DMS53 (cell line): ENCODE measurements around the gene AMMECR1.
"Not testable (repeated sequence)": the region's sequence is repeated elsewhere in the genome, so short reads cannot be mapped to it uniquely, and the experiment has no call there.

Experiments used
- DNase-seq: peaks from one replicate; lab custom pipeline; 2025; lab: John Stamatoyannopoulos, UW

AMMECR1 gene

DNA sequence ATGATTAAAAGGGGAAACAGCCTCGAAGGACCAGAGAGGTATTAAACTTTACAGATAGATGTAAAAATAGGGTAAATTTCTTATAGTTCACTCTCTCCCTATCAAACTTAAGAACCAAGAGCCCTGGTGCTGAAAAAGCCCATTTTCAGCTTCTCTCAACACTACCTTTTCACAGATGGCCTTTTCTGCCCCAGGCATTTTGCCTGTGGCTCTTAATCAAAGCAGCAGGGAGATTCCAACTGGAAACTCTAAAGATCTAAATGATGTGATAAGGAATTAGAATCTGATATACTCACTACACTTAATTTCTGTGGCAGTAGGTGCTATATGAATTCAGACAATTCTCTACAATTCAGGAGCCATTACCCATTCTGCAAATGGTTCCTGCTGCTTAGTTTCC is 60.0 kb downstream of the AMMECR1 start:
- DNase-seq = no peak

DNA sequence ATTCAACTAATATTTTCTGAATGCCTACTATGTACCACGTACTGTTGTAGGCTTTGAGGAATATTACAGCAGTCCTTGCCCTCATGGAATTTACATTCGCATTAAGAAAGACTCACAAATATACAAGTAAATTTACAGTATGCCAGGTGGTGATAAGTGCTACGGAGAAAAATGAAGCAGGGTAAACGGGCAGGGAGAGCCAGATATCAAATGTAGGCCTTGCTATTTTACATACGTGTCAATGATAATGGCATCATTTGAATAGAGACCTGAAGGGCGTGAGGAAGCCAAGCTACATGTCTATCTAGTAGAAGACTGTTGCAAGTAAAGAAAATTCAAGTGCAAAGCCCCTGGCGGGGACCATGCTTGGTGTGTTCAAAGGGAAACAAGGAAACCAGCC is 65.2 kb downstream of the AMMECR1 start:
- no peak for DNase-seq

DNA sequence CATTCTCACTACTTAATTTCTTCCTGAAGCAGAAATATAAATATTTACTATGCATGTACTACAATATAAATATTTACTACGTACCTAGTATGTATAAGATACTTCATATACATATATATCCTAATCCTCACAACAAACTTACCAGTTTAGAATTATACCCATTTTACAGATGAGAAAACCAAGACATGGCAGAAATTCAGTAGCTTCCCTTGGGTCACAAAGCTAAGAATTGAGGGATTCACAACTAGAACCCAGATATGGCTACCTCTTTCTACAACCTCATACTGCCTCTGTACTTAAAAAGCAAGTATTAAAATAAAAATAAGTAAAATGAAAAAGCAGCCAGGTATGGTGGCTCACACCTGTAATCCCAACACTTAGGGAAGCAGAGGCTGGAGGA is 65.9 kb downstream of the AMMECR1 start:
- no peak for DNase-seq

- DNase-seq = no peak
Observed at GRCh38 chrX:110251526-110251925, 66.4 kb downstream of the AMMECR1 start.

DNA sequence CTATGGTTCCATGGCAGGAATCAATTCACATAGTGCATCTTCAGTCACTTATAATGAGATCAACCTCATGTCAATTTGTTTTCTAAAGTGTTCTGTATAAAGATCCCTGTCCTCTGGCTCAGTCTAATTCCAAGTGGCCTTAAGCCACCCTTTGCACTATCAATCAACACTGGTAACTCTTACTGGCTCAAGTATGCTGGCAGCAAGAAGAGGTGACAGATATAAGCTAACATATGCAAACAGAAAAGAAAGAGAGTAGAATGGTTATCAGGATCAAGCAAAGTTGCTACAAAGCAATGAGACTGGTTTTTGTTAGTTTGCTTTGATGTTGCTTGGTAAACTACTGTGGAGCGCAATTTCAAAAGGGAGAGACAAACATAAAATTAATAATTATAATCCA is 67.0 kb downstream of the AMMECR1 start:
- DNase-seq = no peak

- no peak for DNase-seq
Observed at GRCh38 chrX:110248578-110248977, 69.3 kb downstream of the AMMECR1 start.

- no peak for DNase-seq
Observed at GRCh38 chrX:110245011-110245410, 72.9 kb downstream of the AMMECR1 start.

DNA sequence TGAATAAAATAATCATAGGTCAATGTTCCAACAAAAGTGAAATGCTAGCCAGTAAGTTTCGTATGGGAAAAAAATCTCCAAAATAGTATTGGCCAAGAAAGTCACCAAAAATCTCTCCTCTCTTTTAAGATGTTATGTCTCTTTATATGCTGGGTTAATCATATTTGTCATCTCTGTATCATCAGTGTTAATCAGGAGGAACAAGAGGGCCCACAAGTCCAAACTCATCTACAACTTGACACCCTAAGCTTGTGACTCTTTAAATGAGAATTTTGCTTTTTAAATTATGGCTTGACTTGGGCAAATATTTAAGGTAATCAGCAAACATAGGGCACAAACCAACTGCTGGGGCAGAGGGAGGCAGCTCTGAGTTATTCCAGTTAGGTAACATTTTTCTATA is 75.5 kb downstream of the AMMECR1 start:
- no peak for DNase-seq

- no peak for DNase-seq
Observed at GRCh38 chrX:110241816-110242215, 76.1 kb downstream of the AMMECR1 start.

DNA sequence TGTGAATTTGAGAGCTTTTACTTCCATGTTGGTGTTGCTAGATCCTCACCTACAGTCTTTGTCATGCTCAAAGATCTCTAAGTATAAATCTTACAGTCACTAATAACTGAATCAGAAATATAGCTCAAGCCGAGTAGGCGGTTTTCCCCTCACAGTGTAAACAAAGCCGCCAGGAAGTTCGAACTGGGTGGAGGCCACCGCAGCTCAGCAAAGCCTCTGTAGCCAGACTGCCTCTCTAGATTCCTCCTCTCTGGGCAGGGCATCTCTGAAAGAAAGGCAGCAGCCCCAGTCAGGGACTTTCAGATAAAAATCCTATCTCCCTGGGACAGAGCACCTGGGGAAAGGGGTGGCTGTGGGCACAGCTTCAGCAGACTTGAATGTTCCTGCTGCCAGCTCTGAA is 79.6 kb downstream of the AMMECR1 start:
- DNase-seq = peak; percentile 44

DNA sequence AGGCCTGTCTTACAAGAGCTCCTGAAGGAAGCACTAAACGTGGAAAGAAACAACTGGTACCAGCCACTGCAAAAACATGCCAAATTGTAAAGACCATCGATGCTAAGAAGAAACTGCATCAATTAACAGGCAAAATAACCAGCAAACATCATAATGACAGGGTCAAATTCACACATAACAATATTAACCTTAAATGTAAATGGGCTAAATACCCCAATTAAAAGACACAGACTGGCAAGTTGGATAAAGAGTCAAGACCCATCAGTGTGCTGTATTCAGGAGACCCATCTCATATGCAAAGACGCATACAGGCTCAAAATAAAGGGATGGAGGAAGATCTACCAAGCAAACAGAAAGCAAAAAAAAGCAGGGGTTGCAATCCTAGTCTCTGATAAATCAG is 86.4 kb downstream of the AMMECR1 start:
- not testable (repeated sequence) for DNase-seq

DNA sequence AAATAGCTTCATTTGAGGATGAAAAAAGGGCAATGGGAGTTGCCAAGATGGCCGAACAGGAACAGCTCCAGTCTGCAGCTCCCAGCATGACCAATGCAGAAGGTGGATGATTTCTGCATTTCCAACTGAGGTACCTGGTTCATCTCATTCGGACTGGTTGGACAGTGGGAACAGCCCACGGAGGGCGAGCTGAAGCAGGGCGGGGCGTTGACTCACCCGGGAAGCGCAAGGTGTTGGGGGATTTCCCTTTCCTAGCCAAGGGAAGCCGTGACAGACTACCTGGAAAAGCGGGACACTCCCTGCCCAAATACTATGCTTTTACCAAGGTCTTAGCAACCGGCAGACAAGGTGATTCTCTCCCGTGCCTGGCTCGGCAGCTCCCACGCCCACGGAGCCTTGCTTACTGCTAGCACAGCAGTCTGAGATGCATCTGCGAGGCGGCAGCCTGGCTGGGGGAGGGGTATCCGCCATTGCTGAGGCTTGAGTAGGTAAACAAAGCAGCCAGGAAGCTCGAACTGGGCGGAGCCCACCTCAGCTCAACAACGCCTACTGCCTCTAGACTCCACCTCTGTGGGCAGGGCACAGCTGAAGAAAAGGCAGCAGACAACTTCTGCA is 88.3 kb downstream of the AMMECR1 start:
- peak; percentile 89 for DNase-seq

DNA sequence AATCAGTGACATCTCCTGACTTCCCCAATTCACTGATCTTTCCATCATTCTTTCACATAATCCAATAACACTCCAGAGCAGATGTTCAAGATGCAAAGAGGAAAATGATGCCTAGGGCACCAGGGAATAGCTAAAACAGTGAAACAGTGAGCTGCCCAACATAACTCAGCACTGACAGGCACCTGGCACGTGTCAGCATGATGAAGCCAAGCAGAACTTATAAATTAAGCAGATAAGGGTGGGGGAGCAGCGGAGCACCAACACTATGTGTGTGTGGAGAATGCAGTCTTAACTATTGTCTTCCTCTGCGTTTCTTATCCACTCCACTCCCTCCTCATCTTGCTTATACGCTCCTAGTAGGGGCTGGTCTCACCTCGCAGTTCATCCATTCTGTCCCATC is 89.4 kb downstream of the AMMECR1 start:
- DNase-seq = no peak

DNA sequence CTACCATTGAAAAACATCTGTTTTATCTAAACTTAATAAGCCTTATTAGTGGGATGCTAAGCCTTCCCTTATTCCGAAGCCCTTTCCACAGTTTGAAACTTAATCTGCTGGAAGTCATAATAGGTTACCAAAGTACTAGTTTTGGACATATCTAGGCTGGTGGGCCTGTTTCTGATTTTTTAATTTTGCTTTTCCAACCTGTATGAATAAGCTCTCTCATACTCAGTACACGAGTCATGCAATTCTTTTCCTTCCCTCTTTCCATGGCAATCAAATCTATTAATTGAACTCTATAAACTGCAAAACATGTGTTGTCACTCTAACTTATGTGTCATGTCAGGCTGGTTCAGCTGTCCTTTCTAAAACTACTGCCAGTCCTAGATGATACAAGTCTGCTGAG is 91.0 kb downstream of the AMMECR1 start:
- no peak for DNase-seq

DNA sequence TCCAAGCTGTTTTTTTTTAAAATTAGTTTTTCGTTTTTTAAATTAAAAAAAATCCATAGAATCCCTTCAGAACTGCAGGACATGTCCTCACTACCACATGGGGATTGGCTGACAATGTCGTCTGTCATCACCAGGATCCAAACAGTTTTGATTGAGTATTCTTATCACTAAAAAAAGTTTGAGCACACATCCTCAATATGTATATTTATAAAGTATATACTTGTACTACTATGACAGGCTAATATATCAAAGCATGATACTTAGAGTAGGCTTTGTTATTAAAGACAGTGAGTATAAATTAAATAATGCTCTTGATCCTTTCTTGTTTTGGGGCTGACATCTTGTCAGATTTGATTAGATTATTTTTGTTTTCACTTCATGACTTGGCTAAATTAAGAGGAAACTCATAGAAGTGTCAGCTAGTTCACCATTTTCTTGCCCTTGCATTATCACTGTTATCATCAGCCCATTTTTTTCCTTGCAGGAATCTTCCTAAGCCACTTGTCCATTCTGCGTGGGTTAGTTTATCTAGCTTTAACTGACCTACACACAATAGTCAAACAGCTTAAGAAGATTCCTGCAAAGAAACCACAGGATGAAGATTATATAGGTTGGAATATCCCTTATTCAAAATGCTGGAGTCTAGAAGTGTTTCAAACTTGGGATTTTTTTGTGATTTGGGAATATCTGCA is 92.8 kb downstream of the AMMECR1 start:
- no peak for DNase-seq

- no peak for DNase-seq
Observed at GRCh38 chrX:110222497-110223257, 95.2 kb downstream of the AMMECR1 start.

GRCh38 chrX:110219920-110220319 is 98.0 kb downstream of the AMMECR1 start:
- DNase-seq = no peak

DNA sequence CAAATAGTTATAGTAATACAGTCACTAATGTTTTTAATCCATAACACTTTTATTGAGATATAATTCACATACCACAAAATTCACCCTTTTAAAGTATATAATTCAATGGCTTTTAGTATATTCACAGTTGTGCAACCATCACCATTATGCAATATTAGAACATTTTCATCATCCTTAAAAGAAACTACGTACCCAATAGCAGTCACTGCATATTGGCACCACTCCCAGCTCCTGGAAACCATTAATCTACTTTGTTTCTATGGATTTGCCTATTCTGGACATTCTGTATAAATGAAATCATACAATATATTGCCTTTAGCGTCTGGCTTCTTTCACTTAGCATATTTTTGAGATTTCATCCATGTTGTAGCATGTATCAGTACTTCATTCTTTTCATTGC is 99.3 kb downstream of the AMMECR1 start:
- no peak for DNase-seq

DNA sequence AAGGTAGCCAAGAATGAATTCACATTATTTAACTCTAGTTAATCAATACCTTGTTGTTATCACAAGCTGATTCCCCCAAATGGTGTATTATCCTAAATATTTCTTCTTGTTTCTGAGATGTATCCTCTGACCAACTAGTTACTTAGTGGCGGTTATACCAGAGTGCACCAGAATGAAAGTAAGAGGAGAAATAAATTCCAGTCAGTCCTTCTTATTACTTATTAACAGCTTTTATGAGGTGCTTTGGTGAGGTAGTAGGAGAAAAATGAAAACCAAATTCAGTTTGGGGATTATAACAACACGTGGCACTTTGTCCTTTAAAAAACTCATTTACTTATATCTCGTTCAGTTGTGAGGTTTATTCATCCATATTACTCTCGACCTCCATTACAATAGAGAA is 101.9 kb downstream of the AMMECR1 start:
- no peak for DNase-seq

- DNase-seq = no peak
Observed at GRCh38 chrX:110215411-110215810, 102.5 kb downstream of the AMMECR1 start.

DNA sequence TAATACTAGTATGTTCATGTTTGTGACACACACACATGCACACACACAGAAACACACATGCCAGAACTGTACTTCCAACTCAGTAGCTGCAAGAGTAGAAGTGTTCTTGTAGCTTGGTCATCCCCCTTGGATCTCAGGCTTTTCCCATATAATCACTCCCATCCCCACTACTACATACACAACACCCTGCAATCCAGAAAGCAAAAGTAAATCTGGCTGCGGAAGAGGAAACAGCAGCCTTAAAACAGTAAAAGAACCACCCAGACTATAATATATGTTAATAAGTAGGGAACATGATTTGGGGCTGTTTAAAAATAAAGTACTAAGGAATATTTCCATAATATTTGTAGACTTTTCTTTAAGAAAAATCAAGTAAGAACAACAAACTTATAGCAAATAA is 103.2 kb downstream of the AMMECR1 start:
- DNase-seq = no peak

DNA sequence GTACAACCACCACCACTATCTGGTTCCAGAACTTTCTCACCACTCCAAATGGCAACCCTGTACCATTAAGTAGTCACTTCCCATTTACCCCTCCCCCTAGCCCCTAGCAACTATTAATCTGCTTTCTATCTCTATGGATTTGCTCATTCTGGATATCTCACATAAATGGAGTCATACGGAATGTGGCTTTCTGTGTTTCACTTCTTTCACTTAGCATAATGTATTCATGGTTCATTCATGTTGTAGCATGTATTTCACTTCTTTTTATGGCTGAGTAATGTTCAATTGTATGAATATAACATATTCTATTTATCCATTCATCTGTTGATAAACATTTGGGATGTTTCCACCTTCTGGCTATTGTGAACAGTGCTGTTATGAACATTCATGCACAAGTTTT is 104.7 kb downstream of the AMMECR1 start:
- DNase-seq = no peak

DNA sequence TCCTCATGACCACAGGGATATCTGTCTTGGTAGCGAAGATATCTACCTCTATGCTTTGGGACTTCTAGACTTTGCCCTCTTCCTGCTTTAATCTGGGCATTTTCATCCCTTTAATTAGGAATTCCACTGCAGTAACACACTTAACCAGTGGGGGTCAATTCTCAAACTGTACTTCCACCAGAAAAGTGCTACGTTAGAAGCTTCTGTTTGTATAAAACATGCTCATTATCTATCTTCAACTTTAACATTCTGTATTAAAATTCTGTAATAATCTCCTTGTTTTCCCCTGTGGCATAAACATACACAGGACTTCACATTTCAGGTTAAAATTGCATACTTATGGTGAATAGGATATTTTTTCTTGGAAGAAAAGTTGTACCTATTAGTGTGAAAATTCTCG is 105.6 kb downstream of the AMMECR1 start:
- DNase-seq = peak; percentile 25
